KMS-11 (cell line): ENCODE results near the gene GPR31.

Experiments used
- H2AFZ ChIP-seq: fragments of 200-600 bp; sonication (generic); 2 replicates; pipeline ENCODE4 v1.6.1; 2016; ENCODE audit warnings: antibody characterized with exemption, mixed run types, low read depth
- H3K27ac ChIP-seq: fragments of 200-600 bp; sonication (generic); 2 replicates; pipeline ENCODE4 v1.6.1; 2016; ENCODE audit warnings: mild to moderate bottlenecking, mixed run types
- H3K27me3 ChIP-seq: fragments of 200-600 bp; sonication (generic); 2 replicates; pipeline ENCODE4 v1.6.1; 2017; ENCODE audit warnings: mild to moderate bottlenecking, low read depth, mixed run types, moderate library complexity; ENCODE audit not compliant: insufficient read depth
- H3K36me3 ChIP-seq: fragments of 200-600 bp; sonication (generic); 2 replicates; pipeline ENCODE4 v1.6.1; 2017; ENCODE audit warnings: mild to moderate bottlenecking, mixed run types; ENCODE audit not compliant: insufficient read depth
- H3K4me1 ChIP-seq: fragments of 200-600 bp; sonication (generic); 2 replicates; pipeline ENCODE4 v1.6.1; 2016; ENCODE audit warnings: mild to moderate bottlenecking, low read depth, mixed run types; ENCODE audit not compliant: poor library complexity, severe bottlenecking
- H3K4me2 ChIP-seq: fragments of 200-600 bp; sonication (generic); 2 replicates; pipeline ENCODE4 v1.7.0; 2016; ENCODE audit warnings: mild to moderate bottlenecking, mixed run types
- H3K4me3 ChIP-seq: fragments of 200-600 bp; sonication (generic); IDR thresholded peaks from 2 replicates; pipeline ENCODE4 v1.6.1; 2017; ENCODE audit warnings: low read depth, low read length, mixed read lengths; ENCODE audit not compliant: insufficient read depth
- H3K79me2 ChIP-seq: fragments of 200-600 bp; sonication (generic); 2 replicates; pipeline ENCODE4 v1.6.1; 2016; ENCODE audit warnings: low read depth, mixed run types; ENCODE audit not compliant: insufficient read depth
- H3K9ac ChIP-seq: fragments of 200-600 bp; sonication (generic); 2 replicates; pipeline ENCODE4 v1.6.1; 2016; ENCODE audit warnings: mild to moderate bottlenecking, mixed run types
- H4K20me1 ChIP-seq: fragments of 200-600 bp; sonication (generic); 2 replicates; pipeline ENCODE4 v1.6.1; 2016; ENCODE audit warnings: mild to moderate bottlenecking, mixed run types; ENCODE audit not compliant: insufficient read depth
- CTCF ChIP-seq: fragments of 200-600 bp; sonication (generic); conservative IDR thresholded peaks from 2 replicates; pipeline ENCODE4 v1.6.1; 2017; ENCODE audit warnings: low read depth, mild to moderate bottlenecking, antibody characterized with exemption, low read length, moderate library complexity, mixed read lengths

GPR31 gene

GRCh38 chr6:167121335-167121841 is 36.4 kb downstream of the GPR31 start:
- H3K27ac ChIP-seq, result no peak overlapping the region
- no peak overlapping the region for H3K4me2 ChIP-seq

GRCh38 chr6:167120583-167120903 is 37.2 kb downstream of the GPR31 start:
- Histone ChIP-seq H3K79me2 (no peaks in the 10 kb centered on the region), H3K4me2 (no peak overlapping the region), H2AFZ (no peak overlapping the region), H3K4me1 (no peaks in the 10 kb centered on the region), H4K20me1 (no peaks in the 10 kb centered on the region), H3K9ac (no peak overlapping the region), H3K4me3 (no peak overlapping the region), H3K27me3 (no peaks in the 10 kb centered on the region), H3K36me3 (no peaks in the 10 kb centered on the region), H3K27ac (no peak overlapping the region)
- TF ChIP-seq CTCF, result no peak

More at GRCh38 chr6:167121335-167121841, 36.4 kb downstream of the GPR31 start:
- no peak for TF ChIP-seq CTCF
- no peak overlapping the region for H3K9ac ChIP-seq
- no peaks in the 10 kb centered on the region for H3K79me2 ChIP-seq
- H3K4me3 ChIP-seq, result no peak overlapping the region
- H3K36me3 ChIP-seq, result no peaks in the 10 kb centered on the region
- no peaks in the 10 kb centered on the region for H3K4me1 ChIP-seq
- no peak overlapping the region for H2AFZ ChIP-seq
- H3K27me3 ChIP-seq, result no peaks in the 10 kb centered on the region
- no peaks in the 10 kb centered on the region for H4K20me1 ChIP-seq

GRCh38 chr6:167119670-167120582 is 37.9 kb downstream of the GPR31 start:
- Histone ChIP-seq H3K36me3 (no peaks in the 10 kb centered on the region), H4K20me1 (no peaks in the 10 kb centered on the region), H3K4me3 (no peak overlapping the region), H3K27me3 (no peaks in the 10 kb centered on the region), H3K79me2 (no peaks in the 10 kb centered on the region), H3K4me2 (no peak overlapping the region), H2AFZ (no peak overlapping the region), H3K27ac (no peak overlapping the region), H3K4me1 (no peaks in the 10 kb centered on the region), H3K9ac (no peak overlapping the region)
- no peak for TF ChIP-seq CTCF

GRCh38 chr6:167118839-167119238 is 38.9 kb downstream of the GPR31 start:
- no peak overlapping the region for H2AFZ ChIP-seq
- no peak overlapping the region for H3K4me3 ChIP-seq
- no peaks in the 10 kb centered on the region for H3K79me2 ChIP-seq
- H3K27me3 ChIP-seq, result no peaks in the 10 kb centered on the region
- no peaks in the 10 kb centered on the region for H3K4me1 ChIP-seq
- TF ChIP-seq CTCF, result no peak
- H3K4me2 ChIP-seq, result no peak overlapping the region
- H3K27ac ChIP-seq, result no peak overlapping the region
- no peaks in the 10 kb centered on the region for H4K20me1 ChIP-seq
- H3K36me3 ChIP-seq, result no peaks in the 10 kb centered on the region
- no peak overlapping the region for H3K9ac ChIP-seq
